ENCODE results near the gene PLEKHA7.

Gene PLEKHA7

GRCh38 chr11:16815047-16815767 lies 199.0 kb downstream of the PLEKHA7 start:
- in situ Hi-C loops (cut with MboI; ENCODE audit: low sequenced_read_pairs): no loop called here

GRCh38 chr11:16814410-16815046 lies 199.7 kb downstream of the PLEKHA7 start:
- in situ Hi-C loops (cut with MboI; ENCODE audit: low sequenced_read_pairs): no loop called here

- in situ Hi-C loops (cut with MboI; ENCODE audit: low sequenced_read_pairs): no loop called here
These were observed 201.1 kb downstream of the PLEKHA7 start for GRCh38 chr11:16813126-16813525.

- in situ Hi-C loops (cut with MboI; ENCODE audit: low sequenced_read_pairs): no loop called here
These were observed 201.9 kb downstream of the PLEKHA7 start for GRCh38 chr11:16812274-16812673.

- in situ Hi-C loops (cut with MboI; ENCODE audit: low sequenced_read_pairs): no loop called here
These were observed 202.8 kb downstream of the PLEKHA7 start for GRCh38 chr11:16811136-16812020.

- in situ Hi-C loops (cut with MboI; ENCODE audit: low sequenced_read_pairs): no loop called here
These were observed 204.1 kb downstream of the PLEKHA7 start for GRCh38 chr11:16809886-16810668.

DNA sequence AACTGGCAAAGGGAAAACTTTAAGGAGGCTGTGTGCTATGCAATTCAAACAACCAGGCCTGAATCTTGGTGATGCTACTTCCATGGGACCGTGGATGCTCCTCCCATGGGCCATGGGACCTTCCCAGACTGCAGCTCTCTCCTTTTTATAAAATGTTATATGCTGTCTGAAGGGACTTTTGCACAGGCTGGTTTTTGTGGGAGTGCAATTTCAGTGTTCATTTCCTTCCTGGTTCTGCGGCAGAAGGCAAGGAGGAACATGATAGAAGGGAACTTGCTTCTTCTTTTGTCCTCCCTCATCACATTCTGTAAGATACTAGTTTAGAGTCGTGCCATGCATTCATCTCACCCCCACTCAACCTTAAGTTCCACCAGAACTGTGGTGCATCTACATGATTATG lies 206.9 kb downstream of the PLEKHA7 start:
- in situ Hi-C loops (cut with MboI; ENCODE audit: low sequenced_read_pairs): no loop called here

- in situ Hi-C loops (cut with MboI; ENCODE audit: low sequenced_read_pairs): no loop called here
These were observed 207.4 kb downstream of the PLEKHA7 start for GRCh38 chr11:16806791-16807190.

GRCh38 chr11:16805938-16806337 lies 208.3 kb downstream of the PLEKHA7 start:
- in situ Hi-C loops (cut with MboI; ENCODE audit: low sequenced_read_pairs): no loop called here

GRCh38 chr11:16804104-16804947 lies 209.9 kb downstream of the PLEKHA7 start:
- in situ Hi-C loops (cut with MboI; ENCODE audit: low sequenced_read_pairs): no loop called here

DNA sequence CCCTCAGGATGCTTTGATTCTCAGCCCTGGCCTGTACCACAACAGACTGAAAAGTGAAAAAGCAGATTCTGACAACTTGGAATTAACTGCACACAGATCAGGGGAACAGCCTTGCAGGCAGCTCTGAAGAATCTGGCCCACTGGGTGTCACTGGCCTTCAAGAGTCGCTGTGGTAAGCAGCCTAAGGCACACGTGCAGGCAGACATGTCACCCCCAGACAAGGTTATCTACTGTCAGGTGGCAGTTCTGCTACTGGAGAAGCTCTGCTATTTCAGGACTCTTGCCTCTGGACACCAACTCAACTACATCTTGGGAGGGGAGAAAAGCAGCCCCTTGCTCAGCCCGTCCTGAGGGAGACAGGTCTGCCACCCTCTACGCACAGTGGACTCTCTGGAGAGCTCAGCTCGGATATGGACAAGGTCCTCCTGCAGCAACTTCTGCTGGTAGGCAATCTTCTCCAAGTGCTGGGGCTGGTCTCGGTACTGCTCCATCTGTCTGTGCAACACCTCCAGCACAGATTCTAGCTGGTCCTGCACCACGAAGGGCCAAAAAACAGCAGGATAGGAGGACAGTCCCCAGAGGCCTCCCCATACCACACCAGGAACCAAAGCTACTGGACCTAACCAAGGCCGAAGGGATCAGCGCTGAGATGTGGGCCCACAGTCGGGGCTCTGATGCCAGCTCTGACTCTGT lies 212.8 kb downstream of the PLEKHA7 start:
- in situ Hi-C loops (cut with MboI; ENCODE audit: low sequenced_read_pairs): no loop called here

GRCh38 chr11:16800382-16800781 lies 213.8 kb downstream of the PLEKHA7 start:
- in situ Hi-C loops (cut with MboI; ENCODE audit: low sequenced_read_pairs): no loop called here

- in situ Hi-C loops (cut with MboI; ENCODE audit: low sequenced_read_pairs): no loop called here
These were observed 214.3 kb downstream of the PLEKHA7 start for GRCh38 chr11:16799890-16800289.

DNA sequence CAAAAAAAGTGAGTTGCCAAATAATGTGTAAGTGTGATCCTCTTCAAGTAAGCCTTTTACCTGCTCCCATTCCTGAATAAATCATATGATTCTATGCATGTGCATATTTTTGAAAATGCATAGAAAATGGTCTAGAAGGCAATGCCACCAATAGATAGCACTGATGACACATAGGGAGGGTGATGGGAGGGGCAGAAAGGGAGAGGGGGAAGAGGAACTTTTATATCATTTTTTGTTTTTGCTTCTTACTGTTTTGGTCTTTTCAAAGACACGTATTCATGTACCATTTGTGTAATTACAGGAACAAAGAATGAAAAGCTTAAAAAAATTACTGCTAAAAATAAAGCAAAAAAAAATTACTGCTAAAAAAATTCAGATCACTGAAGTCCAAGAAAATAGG lies 215.0 kb downstream of the PLEKHA7 start:
- in situ Hi-C loops (cut with MboI; ENCODE audit: low sequenced_read_pairs): no loop called here

DNA sequence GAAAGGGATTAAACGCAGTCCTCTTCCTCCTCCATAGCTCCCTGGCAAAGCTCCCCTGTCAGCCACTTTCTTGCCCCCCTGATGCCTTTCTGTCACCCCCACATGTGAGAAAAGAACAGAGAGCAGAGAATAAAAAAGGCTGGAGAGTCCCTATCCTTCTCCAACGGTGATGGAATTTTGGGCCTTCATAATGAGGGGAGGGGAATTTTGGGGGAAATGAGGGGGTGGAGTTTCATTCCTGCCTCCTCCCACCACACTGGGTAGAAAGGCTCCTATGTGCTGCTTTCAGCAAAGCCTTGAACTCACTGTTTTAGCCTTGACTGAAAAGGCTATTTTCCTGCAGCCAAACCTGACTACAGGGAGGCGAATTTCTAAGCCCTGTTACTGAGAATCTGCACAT lies 216.4 kb downstream of the PLEKHA7 start:
- in situ Hi-C loops (cut with MboI; ENCODE audit: low sequenced_read_pairs): no loop called here

GRCh38 chr11:16796311-16796710 lies 217.9 kb downstream of the PLEKHA7 start:
- in situ Hi-C loops (cut with MboI; ENCODE audit: low sequenced_read_pairs): no loop called here

- in situ Hi-C loops (cut with MboI; ENCODE audit: low sequenced_read_pairs): no loop called here
These were observed 219.1 kb downstream of the PLEKHA7 start for GRCh38 chr11:16795146-16795545.

- in situ Hi-C loops (cut with MboI; ENCODE audit: low sequenced_read_pairs): no loop called here
These were observed 220.0 kb downstream of the PLEKHA7 start for GRCh38 chr11:16794047-16794818.

GRCh38 chr11:16793511-16793910 lies 220.7 kb downstream of the PLEKHA7 start:
- in situ Hi-C loops (cut with MboI; ENCODE audit: low sequenced_read_pairs): no loop called here

Measured in hTERT RPE-1 (cell line).